ENCODE measurements around the gene C14orf93.

Gene C14orf93

GRCh38 chr14:23044840-23045239 is 34.9 kb upstream of the C14orf93 start:
- no peak for DNase-seq

- no peak for DNase-seq
These were observed 33.8 kb upstream of the C14orf93 start for GRCh38 chr14:23043754-23044153.

- no peak for DNase-seq
These were observed 33.2 kb upstream of the C14orf93 start for GRCh38 chr14:23043145-23043544.

GRCh38 chr14:23042162-23042965 is 32.4 kb upstream of the C14orf93 start, which contains the start of gene PSMB11:
Gene PSMB11, plus strand, starts transcription at chr14:23042212. Its CDS starts 14 bp downstream, at chr14:23042226.
- no peak for DNase-seq

GRCh38 chr14:23041729-23042128 is 31.8 kb upstream of the C14orf93 start:
- no peak for DNase-seq

- no peak for DNase-seq
These were observed 30.2 kb upstream of the C14orf93 start for GRCh38 chr14:23040100-23040499.

GRCh38 chr14:23035303-23036144 is 25.6 kb upstream of the C14orf93 start:
- no peak for DNase-seq

- DNase-seq = peak; percentile 94
These were observed 24.8 kb upstream of the C14orf93 start, which contains the start of gene PSMB5 for GRCh38 chr14:23034498-23035302. Gene PSMB5, minus strand, starts transcription at chr14:23034900. Its CDS starts 19 bp downstream, at chr14:23034881.

GRCh38 chr14:23033801-23034497 is 24.0 kb upstream of the C14orf93 start:
- no peak for DNase-seq

- DNase-seq = no peak
These were observed 23.3 kb upstream of the C14orf93 start for GRCh38 chr14:23033251-23033727.

GRCh38 chr14:23030936-23031335 is 21.0 kb upstream of the C14orf93 start:
- DNase-seq = no peak

GRCh38 chr14:23028799-23029198 is 18.9 kb upstream of the C14orf93 start:
- DNase-seq = peak; percentile 49

- DNase-seq = no peak
These were observed 15.3 kb upstream of the C14orf93 start for GRCh38 chr14:23025151-23025814.

GRCh38 chr14:23024612-23025075 is 14.7 kb upstream of the C14orf93 start:
- DNase-seq = no peak

GRCh38 chr14:23023795-23024152 is 13.8 kb upstream of the C14orf93 start:
- DNase-seq = no peak

GRCh38 chr14:23023022-23023794 is 13.3 kb upstream of the C14orf93 start:
- DNase-seq = no peak

- DNase-seq = no peak
These were observed 12.0 kb upstream of the C14orf93 start for GRCh38 chr14:23021889-23022442.

- no peak for DNase-seq
These were observed 11.5 kb upstream of the C14orf93 start for GRCh38 chr14:23021434-23021833.

- DNase-seq = no peak
These were observed 10.5 kb upstream of the C14orf93 start for GRCh38 chr14:23020143-23021128.
